Progenitor cell of endocrine pancreas (in vitro differentiated cells): Measurements from ENCODE around the gene CYFIP2. TPM values are rescaled to one million over a fixed set of nuclear protein-coding genes. Genes with fewer than 3 reads are reported as not detected.

ENCODE experiments used
- DNase-seq: peaks from one replicate; pipeline ENCODE4 v3.0.0; 2021; ENCODE audit warnings: low spot score; ENCODE audit not compliant: unreplicated experiment
- H3K27ac Mint-ChIP-seq: 2 replicates; pipeline ENCODE4 v1.8.0; 2021; ENCODE audit warnings: mild to moderate bottlenecking, moderate library complexity, mixed read lengths
- H3K27me3 Mint-ChIP-seq: 2 replicates; pipeline ENCODE4 v1.8.0; 2021; ENCODE audit warnings: mixed read lengths
- H3K36me3 Mint-ChIP-seq: 2 replicates; pipeline ENCODE4 v1.8.0; 2022; ENCODE audit warnings: mixed read lengths; ENCODE audit not compliant: insufficient read depth
- H3K4me1 Mint-ChIP-seq: 2 replicates; pipeline ENCODE4 v1.8.0; 2021; ENCODE audit warnings: low read depth, mixed read lengths
- H3K4me3 Mint-ChIP-seq: 2 replicates; pipeline ENCODE4 v1.8.0; 2021; ENCODE audit warnings: low read depth, mild to moderate bottlenecking, moderate library complexity, mixed read lengths
- H3K9me3 Mint-ChIP-seq: 2 replicates; pipeline ENCODE4 v1.8.0; 2021; ENCODE audit warnings: low read depth, mixed read lengths
- CTCF ChIP-seq: fragments of 200-600 bp; sonication (generic); IDR thresholded peaks from one replicate; pipeline ENCODE4 v1.5.0; 2021; ENCODE audit warnings: antibody characterized with exemption, mild to moderate bottlenecking; ENCODE audit not compliant: unreplicated experiment
- total RNA-seq: library from RNA; stranded (reverse); gene quantifications from 2 replicates; pipeline ENCODE4 v1.2.1, GENCODE V29; 2021

CYFIP2 gene
- total RNA-seq, 1 donor from 2014 or later = 85.1 TPM

GRCh38 chr5:157289164-157289819 lies 23.4 kb downstream of the CYFIP2 start:
- DNase-seq = no peak
- Mint-ChIP-seq H3K4me1 (peaks cover 14% of the 10 kb centered on the region), H3K27me3 (no peaks in the 10 kb centered on the region), H3K9me3 (no peaks in the 10 kb centered on the region), H3K4me3 (no peak overlapping the region), H3K36me3 (peaks cover 20% of the 10 kb centered on the region), H3K27ac (peak overlapping the region; percentile 84)
- no peak for TF ChIP-seq CTCF

DNA sequence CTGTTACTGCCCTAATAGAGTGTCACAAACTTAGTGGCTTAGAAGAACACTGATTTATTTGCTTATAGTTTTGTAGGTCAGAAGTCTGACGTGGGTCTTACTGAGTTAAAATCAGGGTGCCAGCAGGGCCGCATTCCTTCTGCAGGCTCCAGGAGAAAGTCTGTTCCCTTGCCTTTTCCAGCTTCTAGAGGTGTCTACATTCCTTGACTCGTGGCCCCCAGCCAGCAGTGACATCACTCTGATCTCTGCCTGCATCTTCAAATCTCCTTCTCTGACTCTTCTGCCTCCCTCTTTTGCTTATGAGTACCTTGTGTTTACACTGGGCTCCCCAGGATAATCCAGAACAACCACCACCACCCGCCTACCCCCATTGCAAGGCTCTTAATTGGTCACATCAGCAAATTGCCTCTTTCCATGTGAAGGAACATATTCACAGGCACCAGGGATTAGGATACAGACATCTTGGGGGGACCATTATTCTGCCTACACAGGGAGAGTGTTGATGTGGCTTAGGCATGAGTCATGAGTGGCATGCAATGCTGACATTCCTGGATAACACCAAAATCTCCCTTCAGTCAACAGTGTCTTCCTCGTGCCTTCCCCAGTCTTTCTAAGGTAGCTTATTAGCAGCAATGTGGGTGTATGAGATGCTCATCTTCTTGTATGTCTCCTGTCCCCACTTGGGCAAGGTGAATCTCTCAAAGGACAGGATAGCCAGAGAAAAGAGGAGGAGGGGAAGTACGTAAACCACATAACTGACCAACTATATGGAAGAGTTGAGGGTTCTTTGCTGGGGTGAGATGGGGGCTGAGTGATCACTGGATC lies 24.4 kb downstream of the CYFIP2 start:
- H3K36me3 Mint-ChIP-seq = peaks cover 27% of the 10 kb centered on the region
- no peak for TF ChIP-seq CTCF
- no peak overlapping the region for H3K27ac Mint-ChIP-seq
- no peak for DNase-seq
- H3K27me3 Mint-ChIP-seq = no peaks in the 10 kb centered on the region
- no peaks in the 10 kb centered on the region for H3K9me3 Mint-ChIP-seq
- no peak overlapping the region for H3K4me3 Mint-ChIP-seq
- H3K4me1 Mint-ChIP-seq = peaks cover 16% of the 10 kb centered on the region

DNA sequence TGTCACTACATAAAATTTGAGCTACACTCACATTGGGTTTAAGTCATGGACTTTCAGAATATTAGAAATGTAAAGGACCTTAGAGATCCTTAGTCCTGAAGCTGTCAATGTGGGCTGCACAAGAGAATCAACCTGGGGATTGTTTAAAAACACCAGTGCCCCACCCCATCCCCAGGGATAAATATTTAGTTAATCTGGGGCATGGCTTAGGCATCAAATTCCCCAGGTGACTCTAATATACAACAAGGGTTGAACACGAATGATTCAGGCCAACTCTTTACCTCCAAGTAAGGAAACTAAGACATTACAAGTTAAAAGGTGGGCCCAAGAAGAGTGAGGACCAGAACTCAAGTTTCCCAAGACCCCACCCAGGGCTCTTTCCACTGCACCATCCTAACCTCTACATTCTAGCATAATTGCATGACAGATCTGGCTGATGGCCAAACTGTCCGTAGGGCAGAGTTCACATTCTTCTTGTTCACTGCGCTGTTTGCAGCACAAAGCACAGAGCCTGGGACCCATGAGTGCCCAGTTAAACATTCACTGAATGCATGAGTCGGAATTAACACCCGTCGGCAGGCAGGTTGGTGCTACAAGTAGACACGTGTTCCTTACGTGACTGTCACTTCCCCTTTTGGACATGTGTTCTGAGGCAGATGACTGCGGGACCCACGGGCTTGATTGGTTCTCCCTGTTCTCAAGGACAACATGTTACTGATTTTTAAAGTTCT lies 25.2 kb downstream of the CYFIP2 start:
- peak overlapping the region; percentile 70 for H3K27ac Mint-ChIP-seq

DNA sequence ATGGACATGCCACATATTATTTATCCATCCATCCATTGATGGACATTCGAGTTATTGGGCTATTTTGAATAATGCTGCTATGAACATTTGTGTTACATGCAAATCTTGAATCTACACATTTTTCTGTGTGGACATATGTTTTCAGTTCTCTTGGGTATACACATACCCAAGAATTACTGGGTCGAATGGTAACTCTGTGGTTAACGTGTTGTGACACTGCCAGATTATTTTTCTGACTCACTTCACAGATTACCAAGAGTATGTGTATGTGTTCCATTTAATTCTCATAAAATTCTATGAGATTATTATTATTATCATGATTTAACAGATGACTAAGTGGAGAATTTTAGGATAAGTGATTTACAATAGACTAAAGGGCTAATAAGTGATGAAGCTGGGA lies 26.7 kb downstream of the CYFIP2 start:
- no peak overlapping the region for H3K4me3 Mint-ChIP-seq
- peaks cover 20% of the 10 kb centered on the region for H3K4me1 Mint-ChIP-seq
- no peak for DNase-seq
- H3K36me3 Mint-ChIP-seq = peaks cover 36% of the 10 kb centered on the region
- H3K27me3 Mint-ChIP-seq = no peaks in the 10 kb centered on the region
- no peak for TF ChIP-seq CTCF
- no peaks in the 10 kb centered on the region for H3K9me3 Mint-ChIP-seq
- H3K27ac Mint-ChIP-seq = no peak overlapping the region

More for the DNA sequence above, 25.2 kb downstream of the CYFIP2 start:
- TF ChIP-seq CTCF = no peak
- no peak for DNase-seq
- Mint-ChIP-seq H3K4me3 (no peak overlapping the region), H3K36me3 (peaks cover 30% of the 10 kb centered on the region), H3K9me3 (no peaks in the 10 kb centered on the region), H3K4me1 (peaks cover 20% of the 10 kb centered on the region), H3K27me3 (no peaks in the 10 kb centered on the region)

DNA sequence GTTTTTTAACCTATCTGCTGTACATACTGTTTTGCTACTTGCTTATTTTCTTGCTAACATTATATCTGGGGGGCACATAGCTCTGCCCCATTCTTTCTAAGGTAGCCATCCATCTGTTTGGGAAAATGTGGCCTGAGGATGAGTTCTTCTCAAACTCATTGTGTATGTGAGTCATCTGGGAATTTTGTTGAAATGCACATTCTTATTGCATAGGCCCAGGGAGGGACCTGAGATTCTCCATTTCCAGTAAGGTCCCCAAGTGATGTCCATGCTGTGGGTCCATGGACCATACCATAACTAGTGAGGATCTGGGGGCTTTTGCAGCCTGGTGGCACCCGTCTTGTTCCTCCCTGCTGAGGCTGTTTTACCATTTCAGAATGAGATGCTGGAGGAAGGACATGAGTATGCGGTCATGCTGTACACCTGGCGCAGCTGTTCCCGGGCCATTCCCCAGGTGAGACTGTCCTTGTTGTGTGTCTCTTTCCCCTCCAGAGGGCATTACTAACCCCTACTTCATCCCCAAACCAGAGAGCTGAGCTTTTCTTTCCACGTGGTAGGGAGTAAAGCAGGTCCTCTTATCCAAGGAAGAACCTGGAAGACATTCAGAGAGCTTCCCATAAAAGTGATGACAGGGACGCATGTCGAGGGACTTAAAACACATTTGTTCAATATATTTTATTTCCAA lies 28.6 kb downstream of the CYFIP2 start:
- DNase-seq = no peak

More for the DNA sequence above, 28.6 kb downstream of the CYFIP2 start:
- TF ChIP-seq CTCF = no peak
- Mint-ChIP-seq H3K27ac (no peak overlapping the region), H3K36me3 (peaks cover 41% of the 10 kb centered on the region), H3K27me3 (no peaks in the 10 kb centered on the region), H3K4me3 (no peak overlapping the region), H3K9me3 (no peaks in the 10 kb centered on the region), H3K4me1 (peaks cover 12% of the 10 kb centered on the region)
